HG03097 (cell line): ENCODE measurements around the gene LRP8.

Experiments
- ATAC-seq: cut with Tn5 transposase; IDR thresholded peaks from one replicate; pipeline ENCODE4 v1.9.1; 2021; ENCODE audit not compliant: unreplicated experiment, low FRiP score

Gene LRP8

GRCh38 chr1:53267761-53268160 is 60.1 kb downstream of the LRP8 start:
- no peak for ATAC-seq

GRCh38 chr1:53266038-53266437 is 61.8 kb downstream of the LRP8 start:
- no peak for ATAC-seq

GRCh38 chr1:53265581-53265980 is 62.3 kb downstream of the LRP8 start:
- no peak for ATAC-seq

GRCh38 chr1:53264048-53264447 is 63.8 kb downstream of the LRP8 start:
- no peak for ATAC-seq

- ATAC-seq: no peak
These were observed 65.9 kb downstream of the LRP8 start for GRCh38 chr1:53262000-53262399.

- ATAC-seq: no peak
These were observed 67.1 kb downstream of the LRP8 start for GRCh38 chr1:53260631-53261247.

GRCh38 chr1:53259932-53260331 is 67.9 kb downstream of the LRP8 start:
- ATAC-seq: no peak

GRCh38 chr1:53258216-53258615 is 69.7 kb downstream of the LRP8 start:
- ATAC-seq: no peak

- no peak for ATAC-seq
These were observed 70.3 kb downstream of the LRP8 start for GRCh38 chr1:53257454-53258081.

- no peak for ATAC-seq
These were observed 71.1 kb downstream of the LRP8 start for GRCh38 chr1:53256511-53257453.

GRCh38 chr1:53255031-53255430 is 72.8 kb downstream of the LRP8 start:
- ATAC-seq: no peak

GRCh38 chr1:53254011-53254640 is 73.7 kb downstream of the LRP8 start:
- no peak for ATAC-seq

- no peak for ATAC-seq
These were observed 77.5 kb downstream of the LRP8 start for GRCh38 chr1:53250325-53250724.

GRCh38 chr1:53249706-53250105 is 78.2 kb downstream of the LRP8 start:
- no peak for ATAC-seq

GRCh38 chr1:53246261-53247134 is 81.4 kb downstream of the LRP8 start:
- ATAC-seq: no peak

GRCh38 chr1:53244141-53244540 is 83.7 kb downstream of the LRP8 start:
- ATAC-seq: no peak

- ATAC-seq: no peak
These were observed 85.5 kb downstream of the LRP8 start for GRCh38 chr1:53242381-53242780.

GRCh38 chr1:53241828-53242227 is 86.0 kb downstream of the LRP8 start:
- no peak for ATAC-seq

GRCh38 chr1:53238197-53239155 is 89.4 kb downstream of the LRP8 start, which contains the start of gene MAGOH:
Gene MAGOH (minus strand): TSS chr1:53238518. CDS start chr1:53238448, 70 bp downstream.
- peak; percentile 93 for ATAC-seq
